GM12874 (cell line): Measurements from ENCODE around the gene PLIN5.

Source experiments
- CTCF ChIP-seq: IDR thresholded peaks from 2 replicates; pipeline ENCODE4 v1.5.1; 2011; ENCODE audit warnings: low read depth, mild to moderate bottlenecking, control low read depth, low read length, moderate library complexity; ENCODE audit not compliant: insufficient read depth

Gene PLIN5

GRCh38 chr19:4513248-4513647 is 21.8 kb downstream of the PLIN5 start:
- TF ChIP-seq CTCF = no peak

GRCh38 chr19:4512070-4512469 is 23.0 kb downstream of the PLIN5 start:
- TF ChIP-seq CTCF = no peak

- TF ChIP-seq CTCF = no peak
Measured at GRCh38 chr19:4511300-4512054, 23.5 kb downstream of the PLIN5 start.

- no peak for TF ChIP-seq CTCF
Measured at GRCh38 chr19:4510435-4511255, 24.4 kb downstream of the PLIN5 start.

- no peak for TF ChIP-seq CTCF
Measured at GRCh38 chr19:4508698-4509097, 26.3 kb downstream of the PLIN5 start.

GRCh38 chr19:4507804-4508203 is 27.2 kb downstream of the PLIN5 start:
- no peak for TF ChIP-seq CTCF

GRCh38 chr19:4507150-4507452 is 27.9 kb downstream of the PLIN5 start:
- no peak for TF ChIP-seq CTCF
